Left ventricle myocardium inferior (tissue), 1 donor: ENCODE results near the gene PDZD2. TPM values are rescaled to one million over a fixed set of nuclear protein-coding genes. Genes with fewer than 3 reads are reported as not detected.
A peak's percentile ranks its signal among the peaks of the same experiment; 100 is the strongest.
"Not testable (repeated sequence)": the region's sequence is repeated elsewhere in the genome, so short reads cannot be mapped to it uniquely, and the experiment has no call there.

ENCODE experiments used
- DNase-seq: peaks from one replicate; pipeline ENCODE4 v3.0.0-alpha.2; 2020
- H3K27ac ChIP-seq: fragments of 200-600 bp; replicated peaks from 2 replicates; pipeline ENCODE4 v1.8.0; 2021
- H3K27me3 ChIP-seq: fragments of 200-600 bp; 2 replicates; pipeline ENCODE4 v1.8.0; 2021; ENCODE audit warnings: low read depth
- H3K36me3 ChIP-seq: fragments of 200-600 bp; 2 replicates; pipeline ENCODE4 v1.8.0; 2021
- H3K4me1 ChIP-seq: fragments of 200-600 bp; 2 replicates; pipeline ENCODE4 v1.8.0; 2021
- H3K4me3 ChIP-seq: fragments of 200-600 bp; 2 replicates; pipeline ENCODE4 v1.8.0; 2021; ENCODE audit warnings: mild to moderate bottlenecking, moderate library complexity
- H3K9me3 ChIP-seq: fragments of 200-600 bp; replicated peaks from 2 replicates; pipeline ENCODE4 v1.8.0; 2021
- CTCF ChIP-seq: fragments of 200-600 bp; IDR thresholded peaks from 2 replicates; pipeline ENCODE4 v1.8.0; 2021; ENCODE audit warnings: antibody characterized with exemption, mild to moderate bottlenecking, borderline replicate concordance
- intact Hi-C: fragments of 100-400 bp; cut with micrococcal nuclease; formaldehyde crosslinking; loops from one replicate; pipeline ENCODE4 v1.11.0; 2022
- total RNA-seq: library from RNA; stranded (reverse); fragmentation: NEBNext Ultra II Directional; extraction: Animal tissue kit (Norgen Biotek cat#: 25700); gene quantifications from one replicate; pipeline ENCODE4 v1.2.1, GENCODE V29; 2021
- donor health status: DM: no; HTN: yes; CAD: no; lungs with severe emphysema.

The PDZD2 gene
- total RNA-seq, 1 donor from 2014 or later: 120 TPM

- Histone ChIP-seq H3K27ac (peak overlapping the region; percentile 83), H3K27me3 (no peaks in the 10 kb centered on the region), H3K4me3 (no peak overlapping the region), H3K4me1 (peaks cover 89% of the 10 kb centered on the region), H3K9me3 (no peaks in the 10 kb centered on the region), H3K36me3 (no peaks in the 10 kb centered on the region)
- no peak for DNase-seq
- intact Hi-C loops: no loop called here
- no peak for TF ChIP-seq CTCF
These were observed 390.9 kb downstream of the PDZD2 start for GRCh38 chr5:32029781-32030180.

- no peak for TF ChIP-seq CTCF
- Histone ChIP-seq H3K9me3 (no peaks in the 10 kb centered on the region), H3K4me1 (peaks cover 89% of the 10 kb centered on the region), H3K36me3 (no peaks in the 10 kb centered on the region), H3K4me3 (no peak overlapping the region), H3K27ac (peak overlapping the region; percentile 83), H3K27me3 (no peaks in the 10 kb centered on the region)
- no peak for DNase-seq
- intact Hi-C loops: no loop called here
These were observed 391.3 kb downstream of the PDZD2 start for GRCh38 chr5:32030222-32030621.

GRCh38 chr5:32030686-32031085 is 391.8 kb downstream of the PDZD2 start:
- intact Hi-C loops: no loop called here
- TF ChIP-seq CTCF: no peak
- peak overlapping the region; percentile 83 for H3K27ac ChIP-seq
- H3K9me3 ChIP-seq: no peaks in the 10 kb centered on the region
- H3K27me3 ChIP-seq: no peaks in the 10 kb centered on the region
- no peak overlapping the region for H3K4me3 ChIP-seq
- H3K36me3 ChIP-seq: no peaks in the 10 kb centered on the region
- no peak for DNase-seq
- H3K4me1 ChIP-seq: peaks cover 87% of the 10 kb centered on the region

- intact Hi-C loops: no loop called here
- H3K27me3 ChIP-seq: no peaks in the 10 kb centered on the region
- TF ChIP-seq CTCF: no peak
- H3K9me3 ChIP-seq: no peaks in the 10 kb centered on the region
- DNase-seq: no peak
- H3K27ac ChIP-seq: peak overlapping the region; percentile 83
- H3K4me1 ChIP-seq: peaks cover 83% of the 10 kb centered on the region
- no peaks in the 10 kb centered on the region for H3K36me3 ChIP-seq
- H3K4me3 ChIP-seq: no peak overlapping the region
These were observed 392.2 kb downstream of the PDZD2 start for GRCh38 chr5:32031089-32031488.

GRCh38 chr5:32038523-32038922 is 399.6 kb downstream of the PDZD2 start:
- no peaks in the 10 kb centered on the region for H3K27me3 ChIP-seq
- no peak overlapping the region for H3K27ac ChIP-seq
- intact Hi-C loops: no loop called here
- peaks cover 25% of the 10 kb centered on the region for H3K4me1 ChIP-seq
- H3K36me3 ChIP-seq: peaks cover 16% of the 10 kb centered on the region
- H3K4me3 ChIP-seq: no peak overlapping the region
- H3K9me3 ChIP-seq: no peaks in the 10 kb centered on the region
- TF ChIP-seq CTCF: no peak
- no peak for DNase-seq

- H3K27ac ChIP-seq, DNase-seq, intact Hi-C loops, H3K4me3 ChIP-seq, H3K9me3 ChIP-seq, H3K27me3 ChIP-seq: not testable (repeated sequence)
- H3K4me1 ChIP-seq: peaks cover 22% of the 10 kb centered on the region
- H3K36me3 ChIP-seq: peaks cover 16% of the 10 kb centered on the region
These were observed 400.2 kb downstream of the PDZD2 start for GRCh38 chr5:32039133-32039532.

- H3K27ac ChIP-seq, H3K27me3 ChIP-seq, intact Hi-C loops, H3K4me3 ChIP-seq, DNase-seq, H3K9me3 ChIP-seq: not testable (repeated sequence)
- Histone ChIP-seq H3K4me1 (peaks cover 22% of the 10 kb centered on the region), H3K36me3 (peaks cover 16% of the 10 kb centered on the region)
These were observed 400.7 kb downstream of the PDZD2 start for GRCh38 chr5:32039601-32040000.

- H3K4me1 ChIP-seq: peaks cover 22% of the 10 kb centered on the region
- DNase-seq, H3K9me3 ChIP-seq, H3K27ac ChIP-seq, H3K27me3 ChIP-seq, H3K4me3 ChIP-seq, intact Hi-C loops: not testable (repeated sequence)
- peaks cover 16% of the 10 kb centered on the region for H3K36me3 ChIP-seq
These were observed 401.3 kb downstream of the PDZD2 start for GRCh38 chr5:32040181-32040695.
